Retinal pigment epithelial cell (primary cell): ENCODE data around the gene E2F1.
"Not testable (repeated sequence)": the region's sequence is repeated elsewhere in the genome, so short reads cannot be mapped to it uniquely, and the experiment has no call there.

Experiments
- DNase-seq: peaks from one replicate; pipeline ENCODE4 v3.0.0-alpha.2; 2010; ENCODE audit warnings: low read depth
- H3K4me3 ChIP-seq: 2 replicates; pipeline ENCODE4 v1.5.1; 2011; ENCODE audit warnings: mild to moderate bottlenecking, low read length, control low read depth, moderate library complexity
- TF ChIP-seq, protein P1 (sequence below): conservative IDR thresholded peaks from 2 replicates; pipeline ENCODE4 v1.5.1; 2011; ENCODE audit warnings: low read depth, low read length, control low read depth, inconsistent platforms

E2F1 gene

GRCh38 chr20:33645072-33645358 is 41.2 kb downstream of the E2F1 start:
- H3K4me3 ChIP-seq: no peak overlapping the region
- TF ChIP-seq, protein P1, sequence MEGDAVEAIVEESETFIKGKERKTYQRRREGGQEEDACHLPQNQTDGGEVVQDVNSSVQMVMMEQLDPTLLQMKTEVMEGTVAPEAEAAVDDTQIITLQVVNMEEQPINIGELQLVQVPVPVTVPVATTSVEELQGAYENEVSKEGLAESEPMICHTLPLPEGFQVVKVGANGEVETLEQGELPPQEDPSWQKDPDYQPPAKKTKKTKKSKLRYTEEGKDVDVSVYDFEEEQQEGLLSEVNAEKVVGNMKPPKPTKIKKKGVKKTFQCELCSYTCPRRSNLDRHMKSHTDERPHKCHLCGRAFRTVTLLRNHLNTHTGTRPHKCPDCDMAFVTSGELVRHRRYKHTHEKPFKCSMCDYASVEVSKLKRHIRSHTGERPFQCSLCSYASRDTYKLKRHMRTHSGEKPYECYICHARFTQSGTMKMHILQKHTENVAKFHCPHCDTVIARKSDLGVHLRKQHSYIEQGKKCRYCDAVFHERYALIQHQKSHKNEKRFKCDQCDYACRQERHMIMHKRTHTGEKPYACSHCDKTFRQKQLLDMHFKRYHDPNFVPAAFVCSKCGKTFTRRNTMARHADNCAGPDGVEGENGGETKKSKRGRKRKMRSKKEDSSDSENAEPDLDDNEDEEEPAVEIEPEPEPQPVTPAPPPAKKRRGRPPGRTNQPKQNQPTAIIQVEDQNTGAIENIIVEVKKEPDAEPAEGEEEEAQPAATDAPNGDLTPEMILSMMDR: no peak
- no peak for DNase-seq

- H3K4me3 ChIP-seq: no peak overlapping the region
- no peak for DNase-seq
- TF ChIP-seq, protein P1: no peak
Observed at GRCh38 chr20:33644313-33645071, 41.7 kb downstream of the E2F1 start.

DNA sequence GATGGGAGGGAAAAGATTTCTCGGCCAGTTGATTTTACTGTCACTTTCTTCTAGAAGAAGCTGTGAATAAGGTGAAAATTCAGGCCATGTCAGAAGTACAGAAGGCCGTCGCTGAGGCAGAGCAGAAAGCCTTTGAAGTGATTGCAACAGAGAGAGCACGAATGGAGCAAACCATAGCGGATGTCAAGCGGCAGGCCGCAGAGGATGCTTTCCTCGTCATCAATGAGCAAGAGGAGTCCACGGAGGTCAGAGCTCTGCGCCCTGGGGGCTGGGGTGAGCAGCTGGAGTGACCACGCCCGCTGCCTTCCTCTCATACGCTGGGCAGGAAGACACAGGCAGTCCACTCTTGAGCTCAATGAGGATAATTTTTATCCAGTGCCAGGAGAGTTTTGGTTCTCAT is 45.9 kb downstream of the E2F1 start:
- no peak for DNase-seq

GRCh38 chr20:33636776-33637175 is 49.4 kb downstream of the E2F1 start:
- DNase-seq: no peak
- TF ChIP-seq, protein P1: no peak
- no peak overlapping the region for H3K4me3 ChIP-seq

More for the DNA sequence above, 45.9 kb downstream of the E2F1 start:
- no peak overlapping the region for H3K4me3 ChIP-seq
- TF ChIP-seq, protein P1: no peak

DNA sequence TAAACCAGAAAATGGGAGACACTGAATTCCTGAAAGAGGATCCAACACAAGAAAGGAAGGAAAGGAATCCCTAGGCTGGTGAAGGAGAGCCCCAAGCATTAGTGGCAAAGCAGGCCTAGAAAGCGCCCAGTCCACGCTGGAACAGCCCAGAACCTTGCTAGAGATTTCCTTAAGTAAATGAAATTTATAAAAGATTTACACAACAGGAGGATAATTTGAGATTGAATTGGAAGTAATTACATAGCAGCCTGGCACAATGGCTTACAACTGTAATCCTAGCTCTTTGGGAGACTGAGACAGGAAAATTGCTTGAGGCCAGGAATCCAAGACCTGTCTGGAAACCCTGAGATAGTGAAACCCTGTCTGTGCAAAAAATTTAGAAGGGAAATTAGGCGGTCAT is 50.8 kb downstream of the E2F1 start:
- TF ChIP-seq, protein P1: no peak
- no peak for DNase-seq
- no peak overlapping the region for H3K4me3 ChIP-seq

DNA sequence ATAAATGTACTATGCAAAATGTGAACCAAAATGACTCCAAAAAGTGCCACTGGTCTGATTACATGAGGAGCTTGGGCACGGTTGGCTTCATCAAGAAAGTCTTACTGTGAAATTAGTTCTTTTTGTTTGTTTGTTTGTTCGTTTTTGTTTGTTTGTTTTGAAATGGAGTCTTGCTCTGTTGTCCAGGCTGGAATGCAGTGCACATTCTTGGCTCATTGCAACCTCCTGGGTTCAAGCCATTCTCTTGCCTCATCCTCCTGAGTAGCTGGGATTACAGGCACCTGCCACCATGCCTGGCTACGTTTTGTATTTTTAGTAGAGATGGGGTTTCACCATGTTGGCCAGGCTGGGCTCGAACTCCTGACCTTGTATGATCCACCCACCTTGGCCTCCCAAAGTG is 54.3 kb downstream of the E2F1 start:
- DNase-seq, H3K4me3 ChIP-seq: not testable (repeated sequence)

- H3K4me3 ChIP-seq: no peak overlapping the region
- TF ChIP-seq, protein P1: no peak
- no peak for DNase-seq
Observed at GRCh38 chr20:33630507-33630906, 55.7 kb downstream of the E2F1 start.
